ENCODE measurements around the gene PPP1CB.

The PPP1CB gene

GRCh38 chr2:28751252-28751955 is at the start of gene PPP1CB:
TSS of gene PPP1CB (plus strand) at chr2:28751830. CDS start at chr2:28752125, 295 bp downstream.
- ChIA-PET POLR2A (interaction anchor here (0.6 to 1.4 kb wide), 17 partner anchors 10 to 1574 kb away, joined by 3 to 23 read pairs (median 4); partner anchors contain the start of gene SPDYA), CTCF (interaction anchor here (0.7 to 2.4 kb wide), 4 partner anchors 89 to 185 kb away, joined by 3 to 19 read pairs (median 6); no protein-coding TSS in a partner anchor)
- H3K4me1 ChIP-seq (ENCODE audit: control insufficient read depth, insufficient read depth, low read length) = peaks cover 15% of the 10 kb centered on the region
- TF ChIP-seq ZBTB20 (tag by site-specific recombination; IDR thresholded peaks at IDR 0.05) = peak; percentile 33; the same call in 1 of the 2 replicates
- TF ChIP-seq KLF9 (tag by site-specific recombination; IDR thresholded peaks at IDR 0.05; ENCODE audit: low read depth) = 0 out of 2 replicates have a peak, but pooled peaks have one; percentile 21
- peak; percentile 91 for TF ChIP-seq PRDM10 (tag by site-specific recombination; IDR thresholded peaks at IDR 0.05)
- 0 out of 2 replicates have a peak, but pooled peaks have one; percentile 1 for TF ChIP-seq ZNF335 (tag by site-specific recombination; conservative IDR thresholded peaks at IDR 0.05)
- peak; percentile 17; the same call in 1 of the 2 replicates for TF ChIP-seq ZBTB8A (tag by site-specific recombination; IDR thresholded peaks at IDR 0.05)
- TF ChIP-seq ZNF629 (tag by site-specific recombination; IDR thresholded peaks at IDR 0.05) = no peak
- 0 out of 2 replicates have a peak, but pooled peaks have one; percentile 11 for TF ChIP-seq ZSCAN30 (tag by site-specific recombination; IDR thresholded peaks at IDR 0.05)
- TF ChIP-seq ZFHX2 (tag by site-specific recombination; conservative IDR thresholded peaks at IDR 0.05) = peak; percentile 38; the same call in 1 of the 2 replicates
- TF ChIP-seq SP2 (tag by site-specific recombination; IDR thresholded peaks at IDR 0.05) = peak; percentile 58; the same call in 1 of the 2 replicates
- TF ChIP-seq GLIS1 (tag by site-specific recombination; IDR thresholded peaks at IDR 0.05) = peak; percentile 73
- 0 out of 2 replicates have a peak, but pooled peaks have one; percentile 28 for TF ChIP-seq TRIM28 (IDR thresholded peaks at IDR 0.05; ENCODE audit: borderline replicate concordance, low read length)
- peak; percentile 12; the same call in 1 of the 2 replicates for TF ChIP-seq ZSCAN4 (tag by site-specific recombination; IDR thresholded peaks at IDR 0.05)
- peak; percentile 55 for TF ChIP-seq ZBTB26 (tag by site-specific recombination; optimal IDR thresholded peaks at IDR 0.05)
- TF ChIP-seq ZNF692 (tag by site-specific recombination; IDR thresholded peaks at IDR 0.05) = no peak
- peak; percentile 30; the same call in 1 of the 2 replicates for TF ChIP-seq ZNF341 (tag by site-specific recombination; IDR thresholded peaks at IDR 0.05; ENCODE audit: low read depth)
- 0 out of 2 replicates have a peak, but pooled peaks have one; percentile 21 for TF ChIP-seq ZFP37 (tag by site-specific recombination; IDR thresholded peaks at IDR 0.05)
- TF ChIP-seq GLIS2 (tag by site-specific recombination; IDR thresholded peaks at IDR 0.05) = peak; percentile 40; the same call in 1 of the 2 replicates
- 0 out of 2 replicates have a peak, but pooled peaks have one; percentile 19 for TF ChIP-seq ZNF2 (tag by site-specific recombination; IDR thresholded peaks at IDR 0.05)
- TF ChIP-seq ZBTB48 (tag by site-specific recombination; IDR thresholded peaks at IDR 0.05) = peak; percentile 22; the same call in 1 of the 2 replicates
- no peak for TF ChIP-seq ZNF510 (tag by site-specific recombination; IDR thresholded peaks at IDR 0.05; ENCODE audit: insufficient replicate concordance)
- no peak; the same call in 1 of the 2 replicates for TF ChIP-seq ZNF600 (tag by site-specific recombination; IDR thresholded peaks at IDR 0.05)
- 0 out of 2 replicates have a peak, but pooled peaks have one; percentile 23 for TF ChIP-seq ZNF366 (tag by site-specific recombination; conservative IDR thresholded peaks at IDR 0.05)
- TF ChIP-seq ZSCAN16 (tag by site-specific recombination; IDR thresholded peaks at IDR 0.05) = 0 out of 2 replicates have a peak, but pooled peaks have one; percentile 26
- 0 out of 2 replicates have a peak, but pooled peaks have one; percentile 4 for TF ChIP-seq ZNF660 (tag by site-specific recombination; IDR thresholded peaks at IDR 0.05)
- TF ChIP-seq PRDM1 (tag by site-specific recombination; IDR thresholded peaks at IDR 0.05) = peak; percentile 66
- TF ChIP-seq ZNF362 (tag by site-specific recombination; IDR thresholded peaks at IDR 0.05) = no peak
- peak; percentile 100 for TF ChIP-seq ZNF561 (tag by site-specific recombination; IDR thresholded peaks at IDR 0.05; ENCODE audit: borderline replicate concordance)
- TF ChIP-seq ZNF596 (tag by site-specific recombination; IDR thresholded peaks at IDR 0.05) = no peak
- peak; percentile 53; the same call in 1 of the 2 replicates for TF ChIP-seq ZNF324 (tag by site-specific recombination; IDR thresholded peaks at IDR 0.05)
- peak within 1 kb of the TSS; percentile 97 for H3K4me3 ChIP-seq (ENCODE audit: low read depth, low read length)
- H3K9me3 ChIP-seq (ENCODE audit: control insufficient read depth, insufficient read depth, low read depth, low read length) = no peaks in the 10 kb centered on the region
- H3K27ac ChIP-seq (ENCODE audit: extremely low read depth, low read depth, low read length) = peak within 1 kb of the TSS; percentile 98
- H3K36me3 ChIP-seq (ENCODE audit: control insufficient read depth in 2 of 2, insufficient read depth in 1 of 2, low read length in 2 of 2) = no peaks in the 10 kb centered on the region

All from HEK293 (cell line).